ENCODE measurements around the gene DGLUCY.
"Not testable (repeated sequence)": the region's sequence is repeated elsewhere in the genome, so short reads cannot be mapped to it uniquely, and the experiment has no call there.

Gene DGLUCY

GRCh38 chr14:91092073-91092472 is 21.8 kb upstream of the DGLUCY start:
- DNase-seq (ENCODE audit: low spot score) = no peak
- CTCF ChIA-PET = no interaction called here
- POLR2A ChIA-PET (ENCODE audit: low non-redundant PET) = no interaction called here
- no peak for TF ChIP-seq CTCF (conservative IDR thresholded peaks at IDR 0.05; ENCODE audit: low read depth)
- H3K27ac ChIP-seq = no peak overlapping the region

GRCh38 chr14:91093743-91094472 is 20.0 kb upstream of the DGLUCY start:
- H3K27ac ChIP-seq; CTCF ChIA-PET; DNase-seq (ENCODE audit: low spot score); POLR2A ChIA-PET (ENCODE audit: low non-redundant PET): not testable (repeated sequence)

DNA sequence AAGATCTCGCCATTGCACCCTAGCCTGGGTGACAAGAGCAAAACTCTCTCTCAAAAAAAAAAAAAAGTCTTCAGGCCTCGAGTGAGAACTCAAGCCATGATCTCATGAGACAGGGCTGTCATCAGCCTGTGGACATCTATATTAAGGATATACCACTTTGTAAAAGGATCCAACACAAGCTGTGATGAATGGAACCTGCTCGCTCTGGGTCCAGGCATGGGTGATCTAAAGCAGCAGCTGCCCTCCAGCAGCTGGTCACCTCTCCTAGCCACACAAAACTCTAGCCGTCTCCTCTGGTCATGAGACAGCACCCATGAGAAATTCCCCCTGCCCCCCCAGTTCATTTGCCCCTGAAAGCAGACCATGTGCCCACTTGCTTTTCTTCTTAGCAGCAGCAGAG is 19.1 kb upstream of the DGLUCY start:
- CTCF ChIA-PET = no interaction called here
- no peak for TF ChIP-seq CTCF (conservative IDR thresholded peaks at IDR 0.05; ENCODE audit: low read depth)
- DNase-seq (ENCODE audit: low spot score) = no peak
- no peak overlapping the region for H3K27ac ChIP-seq
- POLR2A ChIA-PET (ENCODE audit: low non-redundant PET) = no interaction called here

DNA sequence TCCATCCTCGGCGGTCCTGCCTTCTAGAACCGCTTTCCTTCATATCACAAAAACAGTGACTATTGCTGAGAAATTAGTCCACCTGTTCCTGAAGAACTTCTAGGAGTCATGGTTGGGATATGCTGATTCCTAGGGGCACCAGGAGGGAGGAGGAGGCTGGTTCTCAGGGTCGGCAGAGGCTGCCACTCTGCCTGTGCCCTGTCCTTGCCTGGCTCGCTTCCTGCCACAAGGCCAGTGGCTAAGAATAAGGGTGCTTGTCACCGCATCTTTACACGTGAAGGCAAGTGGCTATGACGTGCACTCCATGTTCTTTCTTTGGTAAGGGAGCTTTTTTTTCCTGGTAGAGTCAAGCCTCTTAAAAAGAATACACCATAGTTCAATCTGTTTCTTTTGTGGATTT is 18.7 kb upstream of the DGLUCY start:
- ChIA-PET CTCF (interaction anchor here (0.7 kb wide), 1 partner anchor 36 kb away, joined by 3 read pairs; no protein-coding TSS in a partner anchor), POLR2A (ENCODE audit: low non-redundant PET) (no interaction called here)
- no peak for TF ChIP-seq CTCF (conservative IDR thresholded peaks at IDR 0.05; ENCODE audit: low read depth)
- no peak overlapping the region for H3K27ac ChIP-seq
- DNase-seq (ENCODE audit: low spot score) = no peak

- H3K27ac ChIP-seq; CTCF ChIA-PET; POLR2A ChIA-PET (ENCODE audit: low non-redundant PET); DNase-seq (ENCODE audit: low spot score): not testable (repeated sequence)
Observed at GRCh38 chr14:91097657-91098056, 16.2 kb upstream of the DGLUCY start.

GRCh38 chr14:91098591-91098990 is 15.3 kb upstream of the DGLUCY start:
- no peak overlapping the region for H3K27ac ChIP-seq
- CTCF ChIA-PET = interaction anchor here (0.7 kb wide), 1 partner anchor 34 kb away, joined by 3 read pairs; no protein-coding TSS in a partner anchor
- no peak for TF ChIP-seq CTCF (conservative IDR thresholded peaks at IDR 0.05; ENCODE audit: low read depth)
- DNase-seq (ENCODE audit: low spot score) = no peak
- POLR2A ChIA-PET (ENCODE audit: low non-redundant PET) = no interaction called here

DNA sequence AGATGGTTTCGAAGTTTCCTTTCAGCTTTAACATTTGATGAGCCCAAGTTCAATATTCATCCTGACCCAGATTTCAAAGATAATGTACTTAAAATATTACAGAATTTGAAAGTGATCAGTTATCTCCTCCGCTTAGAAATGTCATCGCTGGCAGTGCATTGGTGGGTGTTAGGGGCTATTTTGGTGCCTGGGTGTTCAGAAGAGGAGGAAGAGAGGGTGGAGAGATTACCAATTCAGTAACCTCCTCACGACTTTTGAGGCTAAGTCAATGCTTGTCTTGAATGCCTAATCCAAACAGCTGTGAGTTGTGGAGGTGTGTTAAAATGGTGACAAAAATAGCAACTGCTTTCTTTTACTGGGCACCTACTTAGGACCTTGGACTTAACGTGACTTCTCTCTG is 13.8 kb upstream of the DGLUCY start:
- POLR2A ChIA-PET (ENCODE audit: low non-redundant PET) = no interaction called here
- no peak for DNase-seq (ENCODE audit: low spot score)
- CTCF ChIA-PET = no interaction called here
- no peak overlapping the region for H3K27ac ChIP-seq
- no peak for TF ChIP-seq CTCF (conservative IDR thresholded peaks at IDR 0.05; ENCODE audit: low read depth)

GRCh38 chr14:91103116-91103515 is 10.8 kb upstream of the DGLUCY start:
- ChIA-PET POLR2A (ENCODE audit: low non-redundant PET) (no interaction called here), CTCF (no interaction called here)

More at GRCh38 chr14:91103116-91103515, 10.8 kb upstream of the DGLUCY start:
- H3K27ac ChIP-seq = no peak overlapping the region
- TF ChIP-seq CTCF (conservative IDR thresholded peaks at IDR 0.05; ENCODE audit: low read depth) = no peak
- no peak for DNase-seq (ENCODE audit: low spot score)

Data from RWPE1 (cell line).